GM19025 (cell line): ENCODE data around the gene PLPPR1.
"Not testable (repeated sequence)": the region's sequence is repeated elsewhere in the genome, so short reads cannot be mapped to it uniquely, and the experiment has no call there.

Experiments used
- ATAC-seq: cut with Tn5 transposase; IDR thresholded peaks from one replicate; pipeline ENCODE4 v1.9.1; 2021; ENCODE audit warnings: mild to moderate bottlenecking, low read depth, moderate library complexity; ENCODE audit not compliant: unreplicated experiment

The PLPPR1 gene

DNA sequence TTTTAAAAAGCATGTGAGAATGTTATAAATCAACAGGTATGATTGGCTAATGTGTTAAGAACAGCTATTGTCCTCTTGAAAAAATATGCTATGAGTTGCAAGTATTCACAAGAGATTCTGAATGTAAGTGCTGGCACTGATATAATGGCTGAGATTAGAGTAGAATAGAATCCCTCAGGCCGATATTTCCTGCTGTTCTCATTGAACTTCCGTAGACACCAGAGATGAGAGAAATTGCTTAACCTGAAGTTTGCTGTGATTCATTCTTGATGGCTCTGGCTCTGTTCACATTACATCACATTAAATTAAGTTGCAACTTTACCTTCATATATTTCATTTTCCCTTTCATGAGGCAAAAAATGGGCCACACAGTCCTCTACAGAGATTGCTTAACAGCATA lies 241.8 kb downstream of the PLPPR1 start:
- ATAC-seq, result no peak

GRCh38 chr9:101271102-101271501 lies 242.6 kb downstream of the PLPPR1 start:
- no peak for ATAC-seq

- ATAC-seq, result no peak
These were observed 246.6 kb downstream of the PLPPR1 start for GRCh38 chr9:101274971-101275768.

DNA sequence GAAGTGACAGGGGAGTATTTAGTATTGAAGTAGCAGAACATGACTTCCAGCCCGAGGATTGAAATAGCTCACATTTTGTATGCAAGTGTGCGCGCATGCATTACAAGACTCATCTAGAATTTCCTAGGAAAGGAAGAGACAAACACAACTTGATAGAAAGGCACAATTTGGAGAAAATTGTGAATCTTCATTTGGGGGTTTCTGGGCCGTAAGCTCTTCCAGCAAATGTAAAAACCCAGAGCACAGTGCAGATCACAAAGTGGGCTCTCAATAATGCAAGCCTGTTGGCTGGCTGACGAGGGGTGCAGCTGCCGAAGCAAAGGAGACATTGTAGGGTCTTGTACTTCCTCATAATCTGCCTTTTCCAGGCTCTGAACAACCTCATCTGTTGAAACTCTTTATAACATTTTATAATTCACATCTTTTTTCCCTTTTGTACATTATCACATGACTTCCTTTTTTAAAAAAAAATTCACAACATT lies 247.3 kb downstream of the PLPPR1 start:
- no peak for ATAC-seq

DNA sequence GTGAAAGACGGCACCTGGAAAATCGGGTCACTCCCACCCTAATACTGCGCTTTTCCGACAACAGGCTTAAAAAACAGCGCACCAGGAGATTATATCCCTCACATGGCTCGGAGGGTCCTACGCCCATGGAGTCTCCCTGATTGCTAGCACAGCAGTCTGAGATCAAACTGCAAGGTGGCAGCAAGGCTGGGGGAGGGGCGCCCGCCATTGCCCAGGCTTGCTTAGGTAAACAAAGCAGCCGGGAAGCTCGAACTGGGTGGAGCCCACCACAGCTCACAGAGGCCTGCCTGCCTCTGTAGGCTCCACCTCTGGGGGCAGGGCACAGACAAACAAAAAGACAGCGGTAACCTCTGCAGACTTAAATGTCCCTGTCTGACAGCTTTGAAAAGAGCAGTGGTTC lies 262.5 kb downstream of the PLPPR1 start:
- not testable (repeated sequence) for ATAC-seq

DNA sequence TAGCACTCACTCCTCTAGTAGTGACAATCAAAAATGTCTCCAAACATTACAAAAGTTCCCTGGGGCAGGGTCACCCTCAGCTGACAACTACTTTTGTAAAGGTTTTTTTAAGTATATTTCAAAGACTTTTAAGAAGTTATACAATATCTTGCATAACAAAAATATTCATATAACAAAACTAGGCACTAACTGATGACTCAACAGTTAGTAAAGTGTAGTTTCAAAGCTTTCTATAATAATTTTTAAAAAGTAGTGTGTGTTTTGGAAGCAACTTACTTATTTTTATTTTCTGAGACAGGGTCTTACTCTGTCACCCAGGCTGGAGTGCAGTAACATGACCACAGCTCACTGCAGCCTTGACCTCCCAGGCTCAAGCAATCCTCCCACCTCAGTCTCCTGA lies 271.4 kb downstream of the PLPPR1 start:
- no peak for ATAC-seq

- no peak for ATAC-seq
These were observed 278.5 kb downstream of the PLPPR1 start for GRCh38 chr9:101307051-101307450.

- no peak for ATAC-seq
These were observed 279.1 kb downstream of the PLPPR1 start for GRCh38 chr9:101307524-101308213.

GRCh38 chr9:101309139-101309538 lies 280.6 kb downstream of the PLPPR1 start:
- ATAC-seq, result no peak

DNA sequence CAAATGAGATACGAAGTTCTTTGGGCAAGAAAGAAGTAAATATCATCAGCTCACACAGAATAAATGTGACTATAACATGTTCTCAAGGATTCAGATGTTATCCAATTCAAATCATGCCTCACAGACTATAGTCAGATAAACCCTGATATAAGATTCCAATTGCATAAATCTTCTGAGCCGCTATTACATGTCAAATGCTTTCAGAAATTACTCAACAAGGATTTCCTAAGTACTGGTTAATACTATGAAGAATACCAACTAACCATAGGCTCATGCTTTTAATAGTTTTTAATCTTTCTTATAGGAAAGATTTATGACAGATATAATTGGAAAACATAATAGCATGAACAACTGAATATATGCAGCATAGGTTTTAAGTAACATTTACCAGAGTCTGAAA lies 282.7 kb downstream of the PLPPR1 start:
- ATAC-seq, result no peak

DNA sequence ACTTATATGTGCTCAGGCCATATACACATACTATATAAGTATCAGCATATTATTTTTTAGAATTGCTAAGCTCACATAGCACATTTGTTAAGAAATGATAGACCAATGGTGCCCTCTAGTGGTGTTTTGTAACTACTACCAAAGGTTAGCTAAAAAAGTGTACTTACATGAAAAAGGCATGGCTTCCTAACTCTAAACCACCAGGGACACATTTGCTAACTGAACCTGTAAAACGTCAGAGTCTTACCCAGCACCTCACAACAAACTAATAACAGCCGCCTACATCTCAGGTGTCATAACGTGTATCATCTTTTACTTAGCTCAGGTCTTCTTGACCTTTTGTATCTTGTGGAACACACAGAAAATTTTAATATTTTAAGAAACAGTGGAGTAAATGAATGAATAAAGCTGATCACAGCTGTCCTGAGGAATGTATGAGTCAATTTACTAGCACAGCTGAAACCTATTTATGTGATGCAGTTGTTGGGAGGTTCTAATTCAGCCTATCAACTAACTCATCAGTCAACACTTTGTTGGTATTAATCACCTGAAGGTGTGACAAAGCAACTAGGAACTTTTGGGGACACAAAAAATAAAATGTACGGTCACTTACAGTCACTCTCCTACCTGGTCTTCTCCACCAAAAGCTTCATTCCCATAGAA lies 283.4 kb downstream of the PLPPR1 start:
- ATAC-seq, result peak; percentile 53

DNA sequence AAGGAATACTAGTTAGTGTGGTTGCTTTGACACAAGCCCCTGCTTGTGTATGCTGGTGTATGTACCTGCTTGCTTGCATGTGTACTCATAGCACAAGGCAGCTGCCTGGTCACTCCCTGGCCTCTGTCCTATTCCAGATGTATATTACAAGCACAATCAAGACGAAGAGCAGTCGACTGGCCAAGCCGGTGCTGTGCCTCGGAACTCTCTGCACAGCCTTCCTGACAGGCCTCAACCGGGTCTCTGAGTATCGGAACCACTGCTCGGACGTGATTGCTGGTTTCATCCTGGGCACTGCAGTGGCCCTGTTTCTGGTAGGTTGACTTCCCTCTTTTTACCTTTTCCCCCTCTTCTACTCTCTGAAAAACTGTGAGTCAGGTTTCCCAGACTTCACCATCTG lies 284.1 kb downstream of the PLPPR1 start:
- no peak for ATAC-seq

- ATAC-seq, result no peak
These were observed 286.6 kb downstream of the PLPPR1 start for GRCh38 chr9:101315112-101315450.

DNA sequence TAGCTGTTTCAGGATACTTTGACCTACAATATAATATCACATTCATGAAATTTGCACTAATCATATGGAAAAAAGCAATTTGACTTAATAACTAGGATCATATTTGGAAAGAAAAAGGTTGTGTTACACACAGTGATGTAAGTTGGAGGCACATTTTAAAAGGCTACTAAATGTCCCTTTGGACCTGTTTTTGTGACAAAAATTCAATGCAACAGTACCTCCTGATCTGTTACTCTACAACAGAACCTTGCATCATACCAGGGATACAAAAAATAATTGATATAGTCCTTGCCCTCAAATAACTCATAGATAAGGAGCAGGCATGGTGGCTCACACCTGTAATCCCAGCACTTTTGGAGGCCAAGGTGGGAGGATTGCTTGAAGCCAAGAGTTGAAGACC lies 289.2 kb downstream of the PLPPR1 start:
- no peak for ATAC-seq

DNA sequence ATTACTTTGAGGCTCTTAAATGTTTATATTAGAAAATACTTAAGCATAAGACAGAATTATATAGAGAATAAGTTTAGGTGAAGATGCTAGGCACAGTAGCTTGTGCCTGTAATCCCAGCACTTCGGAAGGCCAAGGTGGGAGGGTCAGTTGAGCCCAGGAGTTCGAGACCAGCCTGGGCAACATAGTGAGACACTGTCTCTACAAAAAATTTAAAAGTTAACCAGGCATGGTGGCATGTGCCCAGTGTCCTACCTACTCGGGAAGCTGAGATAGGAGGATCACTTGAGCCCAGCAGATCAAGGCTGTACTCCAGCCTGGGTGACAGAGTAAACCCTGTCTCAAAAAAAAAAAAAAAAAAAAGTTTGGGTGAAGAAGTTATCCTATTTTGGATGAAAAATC lies 294.6 kb downstream of the PLPPR1 start:
- ATAC-seq, result no peak

DNA sequence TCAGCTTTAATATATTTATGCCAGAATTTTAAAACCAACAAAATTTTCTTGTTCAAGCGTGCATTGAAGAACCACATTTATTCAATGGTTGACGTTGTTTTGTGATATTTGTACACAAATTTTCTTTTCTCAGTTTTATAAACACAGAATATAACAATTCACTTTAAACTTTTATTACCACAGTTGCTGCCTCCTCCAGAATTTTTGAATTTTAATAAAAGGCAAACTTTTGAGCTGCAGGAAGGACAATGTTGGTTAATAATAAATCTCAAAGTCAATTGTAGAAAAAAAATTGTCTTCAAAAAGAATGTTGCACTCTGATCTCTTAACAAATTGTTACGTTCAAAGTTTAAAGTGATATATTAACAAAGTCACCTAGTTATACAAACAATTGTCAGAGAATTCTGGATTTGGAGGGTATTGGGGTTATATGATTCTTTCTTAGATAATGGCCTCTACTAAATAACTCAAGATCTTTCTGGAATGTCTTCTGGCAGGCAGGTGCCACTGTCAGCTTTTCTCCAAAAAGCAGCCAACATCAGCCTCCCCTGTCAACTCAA lies 295.8 kb downstream of the PLPPR1 start:
- ATAC-seq, result no peak

GRCh38 chr9:101325053-101325452 lies 296.5 kb downstream of the PLPPR1 start:
- ATAC-seq, result no peak

GRCh38 chr9:101326035-101326434 lies 297.5 kb downstream of the PLPPR1 start:
- ATAC-seq, result no peak

DNA sequence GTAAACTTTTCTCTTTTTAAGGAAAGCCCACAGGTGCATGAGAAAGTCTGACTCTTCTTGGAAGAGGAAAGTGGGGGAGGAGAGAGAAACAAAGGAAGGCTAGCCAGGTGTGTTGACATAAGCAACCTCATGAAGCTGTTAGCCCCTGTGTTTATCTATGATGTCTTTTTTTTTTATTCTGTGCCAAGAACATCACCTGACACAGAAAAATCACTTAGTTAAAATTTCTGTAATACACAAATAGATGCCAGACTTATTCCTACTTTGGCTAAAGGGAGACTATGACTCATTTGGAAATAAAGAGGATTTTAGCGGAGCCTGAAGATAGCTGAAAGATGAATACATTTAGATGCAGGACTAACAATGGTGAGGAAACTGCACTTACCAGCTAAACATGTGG lies 298.0 kb downstream of the PLPPR1 start:
- ATAC-seq, result no peak

DNA sequence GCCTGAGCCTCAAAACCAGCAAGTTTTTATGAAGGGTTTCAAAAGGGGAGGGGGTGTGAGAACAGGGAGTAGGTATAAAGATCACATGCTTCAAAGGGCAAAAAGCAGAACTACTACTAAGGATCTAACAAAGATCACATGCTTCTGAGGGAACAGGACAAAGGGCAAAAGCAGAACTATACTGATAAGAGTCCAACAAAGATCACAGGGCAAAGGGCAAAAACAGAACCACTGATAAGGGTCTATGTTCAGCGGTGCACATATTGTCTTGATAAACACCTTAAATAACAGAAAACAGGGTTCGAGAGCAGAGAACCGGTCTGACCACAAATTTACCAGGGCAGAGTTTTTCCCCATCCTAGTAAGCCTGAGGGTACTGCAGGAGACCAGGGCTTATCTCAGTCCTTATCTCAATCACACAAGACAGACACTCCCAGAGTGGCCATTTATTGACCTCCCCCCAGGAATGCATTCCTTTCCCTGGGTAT lies 298.9 kb downstream of the PLPPR1 start:
- not testable (repeated sequence) for ATAC-seq

GRCh38 chr9:101332362-101332761 lies 303.8 kb downstream of the PLPPR1 start:
- ATAC-seq, result no peak
